ENCODE measurements around the gene RAB14. TPM values are rescaled to one million over a fixed set of nuclear protein-coding genes. Genes with fewer than 3 reads are reported as not detected.

Gene RAB14
- total RNA-seq, 1 experiment from 2014 or later = 82.6 TPM

DNA sequence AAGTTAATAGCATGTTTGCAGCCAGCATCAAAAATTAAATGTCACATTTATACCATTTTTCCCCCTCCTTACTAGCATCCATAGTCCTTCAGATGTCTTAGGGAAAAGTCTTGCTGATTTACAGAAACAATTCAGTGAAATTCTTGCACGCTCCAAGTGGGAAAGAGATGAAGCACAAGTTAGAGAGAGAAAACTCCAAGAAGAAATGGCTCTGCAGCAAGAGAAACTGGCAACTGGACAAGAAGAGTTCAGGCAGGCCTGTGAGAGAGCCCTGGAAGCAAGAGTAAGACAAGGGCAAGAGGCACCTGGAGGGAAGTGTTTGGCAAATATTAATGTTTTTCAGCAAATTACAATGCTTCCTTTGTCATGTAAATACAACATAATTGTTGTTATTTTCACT, 60.4 kb downstream of the RAB14 start:
- Histone ChIP-seq H3F3A (ENCODE audit: insufficient read depth, low read depth) (no peaks in the 10 kb centered on the region), H3K27me3 (ENCODE audit: insufficient read depth, low read depth) (no peaks in the 10 kb centered on the region), H3K27ac (no peak overlapping the region), H4K20me1 (ENCODE audit: insufficient read depth) (no peaks in the 10 kb centered on the region), H3K36me3 (ENCODE audit: low read depth) (0 out of 2 replicates have a peak, but pooled peaks cover 5% of the 10 kb centered on the region), H3K9me2 (ENCODE audit: insufficient read depth) (no peaks in the 10 kb centered on the region), H3K4me3 (no peak overlapping the region), H2AFZ (no peak overlapping the region), H3K9me3 (ENCODE audit: insufficient read depth, low read depth) (no peaks in the 10 kb centered on the region), H3K4me2 (no peak overlapping the region), H3K79me2 (ENCODE audit: low read depth) (no peaks in the 10 kb centered on the region), H3K4me1 (replicated peaks; ENCODE audit: insufficient read depth) (peaks cover 13% of the 10 kb centered on the region)
- ChIA-PET POLR2A (ENCODE audit: unreplicated experiment) (interaction anchor here (0.7 kb wide), 1 partner anchor 90 kb away, joined by 3 read pairs; no protein-coding TSS in a partner anchor), CTCF (no interaction called here)
- no TSS peak for BruUV-seq (replicated peaks)
- DNase-seq = no peak
- intact Hi-C loops (cut with micrococcal nuclease; ENCODE audit: unreplicated experiment) = no loop called here
- no peak for TF ChIP-seq EZH2 (IDR thresholded peaks at IDR 0.05; ENCODE audit: low read depth)
- TF ChIP-seq, protein P1, sequence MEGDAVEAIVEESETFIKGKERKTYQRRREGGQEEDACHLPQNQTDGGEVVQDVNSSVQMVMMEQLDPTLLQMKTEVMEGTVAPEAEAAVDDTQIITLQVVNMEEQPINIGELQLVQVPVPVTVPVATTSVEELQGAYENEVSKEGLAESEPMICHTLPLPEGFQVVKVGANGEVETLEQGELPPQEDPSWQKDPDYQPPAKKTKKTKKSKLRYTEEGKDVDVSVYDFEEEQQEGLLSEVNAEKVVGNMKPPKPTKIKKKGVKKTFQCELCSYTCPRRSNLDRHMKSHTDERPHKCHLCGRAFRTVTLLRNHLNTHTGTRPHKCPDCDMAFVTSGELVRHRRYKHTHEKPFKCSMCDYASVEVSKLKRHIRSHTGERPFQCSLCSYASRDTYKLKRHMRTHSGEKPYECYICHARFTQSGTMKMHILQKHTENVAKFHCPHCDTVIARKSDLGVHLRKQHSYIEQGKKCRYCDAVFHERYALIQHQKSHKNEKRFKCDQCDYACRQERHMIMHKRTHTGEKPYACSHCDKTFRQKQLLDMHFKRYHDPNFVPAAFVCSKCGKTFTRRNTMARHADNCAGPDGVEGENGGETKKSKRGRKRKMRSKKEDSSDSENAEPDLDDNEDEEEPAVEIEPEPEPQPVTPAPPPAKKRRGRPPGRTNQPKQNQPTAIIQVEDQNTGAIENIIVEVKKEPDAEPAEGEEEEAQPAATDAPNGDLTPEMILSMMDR (conservative IDR thresholded peaks at IDR 0.05) = no peak

DNA sequence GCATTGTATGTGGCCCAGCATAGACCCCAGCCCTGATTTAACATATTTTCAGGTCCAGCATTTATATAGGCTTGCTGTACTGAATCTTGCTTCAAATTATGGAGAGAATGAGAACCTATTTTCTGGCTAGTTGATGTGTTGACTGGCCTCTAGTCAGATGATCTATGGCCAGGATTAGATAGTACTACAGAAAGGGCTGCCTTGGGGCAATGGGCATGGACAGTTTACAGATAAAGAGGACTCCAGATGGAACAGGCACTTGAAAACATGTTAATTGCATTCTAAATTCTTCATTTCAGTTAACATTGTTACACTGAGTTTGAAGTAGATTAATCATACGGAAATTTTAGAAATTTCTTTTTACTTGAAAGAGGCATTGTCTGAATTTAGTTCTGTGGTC, 61.5 kb downstream of the RAB14 start:
- no peaks in the 10 kb centered on the region for H3K79me2 ChIP-seq (ENCODE audit: low read depth)
- intact Hi-C loops (cut with micrococcal nuclease; ENCODE audit: unreplicated experiment) = no loop called here
- H3K4me2 ChIP-seq = no peak overlapping the region
- BruUV-seq (replicated peaks) = no TSS peak
- ChIA-PET POLR2A (ENCODE audit: unreplicated experiment) (no interaction called here), CTCF (no interaction called here)
- no peaks in the 10 kb centered on the region for H3K9me2 ChIP-seq (ENCODE audit: insufficient read depth)
- no peak overlapping the region for H2AFZ ChIP-seq
- no peaks in the 10 kb centered on the region for H3K27me3 ChIP-seq (ENCODE audit: insufficient read depth, low read depth)
- no peak for DNase-seq
- H4K20me1 ChIP-seq (ENCODE audit: insufficient read depth) = no peaks in the 10 kb centered on the region
- H3K4me1 ChIP-seq (replicated peaks; ENCODE audit: insufficient read depth) = peaks cover 13% of the 10 kb centered on the region
- no peaks in the 10 kb centered on the region for H3K36me3 ChIP-seq (ENCODE audit: low read depth)
- no peak overlapping the region for H3K27ac ChIP-seq
- H3K4me3 ChIP-seq = no peak overlapping the region
- H3K9me3 ChIP-seq (ENCODE audit: insufficient read depth, low read depth) = no peaks in the 10 kb centered on the region
- no peaks in the 10 kb centered on the region for H3F3A ChIP-seq (ENCODE audit: insufficient read depth, low read depth)
- no peak for TF ChIP-seq EZH2 (IDR thresholded peaks at IDR 0.05; ENCODE audit: low read depth)
- TF ChIP-seq, protein P1 (conservative IDR thresholded peaks at IDR 0.05) = no peak

DNA sequence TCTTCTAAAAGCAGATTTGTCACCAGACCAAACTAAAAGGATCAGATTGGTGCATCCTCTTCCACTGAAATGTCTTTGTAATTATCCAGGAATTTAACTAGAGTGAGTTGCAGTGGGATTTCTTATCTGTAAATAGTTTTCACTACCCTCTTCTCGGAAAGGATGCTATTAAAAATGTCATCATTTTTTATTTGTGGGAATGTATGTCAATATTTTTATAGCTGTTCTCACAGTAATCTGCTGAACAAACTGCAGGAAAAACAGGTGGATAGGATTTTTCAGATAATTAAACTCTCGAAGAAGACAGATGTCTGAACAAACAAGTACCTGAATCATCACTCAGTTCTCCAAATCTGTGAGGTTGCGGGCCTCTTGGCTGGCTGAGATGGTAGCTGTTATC, 62.7 kb downstream of the RAB14 start:
- TF ChIP-seq, protein P1 (conservative IDR thresholded peaks at IDR 0.05) = no peak
- no peak for TF ChIP-seq EZH2 (IDR thresholded peaks at IDR 0.05; ENCODE audit: low read depth)
- no peaks in the 10 kb centered on the region for H3F3A ChIP-seq (ENCODE audit: insufficient read depth, low read depth)
- intact Hi-C loops (cut with micrococcal nuclease; ENCODE audit: unreplicated experiment) = no loop called here
- no peak overlapping the region for H3K4me3 ChIP-seq
- no peaks in the 10 kb centered on the region for H3K9me3 ChIP-seq (ENCODE audit: insufficient read depth, low read depth)
- no peak for DNase-seq
- H2AFZ ChIP-seq = no peak overlapping the region
- no peaks in the 10 kb centered on the region for H3K9me2 ChIP-seq (ENCODE audit: insufficient read depth)
- H3K79me2 ChIP-seq (ENCODE audit: low read depth) = no peaks in the 10 kb centered on the region
- no peaks in the 10 kb centered on the region for H4K20me1 ChIP-seq (ENCODE audit: insufficient read depth)
- H3K36me3 ChIP-seq (ENCODE audit: low read depth) = no peaks in the 10 kb centered on the region
- H3K27ac ChIP-seq = no peak overlapping the region
- ChIA-PET POLR2A (ENCODE audit: unreplicated experiment) (no interaction called here), CTCF (no interaction called here)
- H3K4me2 ChIP-seq = no peak overlapping the region
- no peaks in the 10 kb centered on the region for H3K27me3 ChIP-seq (ENCODE audit: insufficient read depth, low read depth)
- BruUV-seq (replicated peaks) = no TSS peak
- peaks cover 13% of the 10 kb centered on the region for H3K4me1 ChIP-seq (replicated peaks; ENCODE audit: insufficient read depth)
